Nephron (organoid): ENCODE measurements around the gene MLLT11.

ENCODE experiments used
- H3K27ac Mint-ChIP-seq, 3 experiments: 2 replicates each; pipeline ENCODE4 v1.8.0; 2020; ENCODE audit warnings: mixed read lengths in 3 of 3, mild to moderate bottlenecking in 2 of 3, moderate library complexity in 1 of 3
- H3K27me3 Mint-ChIP-seq: 2 replicates; pipeline ENCODE4 v1.8.0; 2021; ENCODE audit warnings: low read depth, mild to moderate bottlenecking, moderate library complexity, mixed read lengths
- H3K36me3 Mint-ChIP-seq: 2 replicates; pipeline ENCODE4 v1.8.0; 2020; ENCODE audit warnings: low read depth, mixed read lengths
- H3K4me1 Mint-ChIP-seq: 2 replicates; pipeline ENCODE4 v1.8.0; 2020; ENCODE audit warnings: mixed read lengths
- H3K4me3 Mint-ChIP-seq, 3 experiments: 2 replicates each; pipeline ENCODE4 v1.8.0; 2020; ENCODE audit warnings: mild to moderate bottlenecking in 3 of 3, mixed read lengths in 3 of 3, moderate library complexity in 2 of 3
- H3K9me3 Mint-ChIP-seq: 2 replicates; pipeline ENCODE4 v1.8.0; 2020; ENCODE audit warnings: mixed read lengths
- CTCF ChIP-seq, 3 experiments: fragments of 200-600 bp; sonication (generic); IDR thresholded peaks; one replicate each; pipeline ENCODE4 v1.5.0; 2021; ENCODE audit warnings: antibody characterized with exemption in 3 of 3; ENCODE audit not compliant: unreplicated experiment in 3 of 3

The MLLT11 gene

GRCh38 chr1:151113877-151114276 lies 53.7 kb downstream of the MLLT11 start:
- no peak for TF ChIP-seq CTCF (IDR thresholded peaks at IDR 0.05; ENCODE audit: unreplicated experiment in 3 of 3)
- H3K27ac Mint-ChIP-seq: no peak overlapping the region
- peaks cover 13% of the 10 kb centered on the region for H3K36me3 Mint-ChIP-seq
- no peak overlapping the region for H3K4me3 Mint-ChIP-seq
- no peaks in the 10 kb centered on the region for H3K4me1 Mint-ChIP-seq
- H3K9me3 Mint-ChIP-seq: no peaks in the 10 kb centered on the region
- no peaks in the 10 kb centered on the region for H3K27me3 Mint-ChIP-seq
